ENCODE data around the gene BFSP1.

The BFSP1 gene

GRCh38 chr20:17494201-17494600 lies 37.0 kb downstream of the BFSP1 start:
- Histone ChIP-seq H3K9me3 (ENCODE audit: control insufficient read depth, insufficient read depth, low read depth, low read length) (no peaks in the 10 kb centered on the region), H3K27ac (ENCODE audit: extremely low read depth, low read depth, low read length) (no peak overlapping the region), H3K36me3 (ENCODE audit: control insufficient read depth in 2 of 2, insufficient read depth in 1 of 2, low read length in 2 of 2) (no peaks in the 10 kb centered on the region), H3K4me1 (ENCODE audit: control insufficient read depth, insufficient read depth, low read length) (no peaks in the 10 kb centered on the region), H3K4me3 (ENCODE audit: low read depth, low read length) (no peak overlapping the region)
- POLR2A ChIA-PET = no interaction called here
- CTCF ChIA-PET = interaction anchor here (0.8 to 3.0 kb wide), 2 partner anchors 11 to 188 kb away, joined by 4 to 10 read pairs; partner anchors contain the start of gene RRBP1
- TF ChIP-seq ZNF518A (tag by site-specific recombination; conservative IDR thresholded peaks at IDR 0.05; ENCODE audit: low read depth) = no peak
- TF ChIP-seq ZBTB49 (tag by site-specific recombination; IDR thresholded peaks at IDR 0.05; ENCODE audit: low read depth) = no peak
- TF ChIP-seq ZBTB21 (tag by site-specific recombination; IDR thresholded peaks at IDR 0.05) = no peak
- no peak for TF ChIP-seq REST (tag by site-specific recombination; IDR thresholded peaks at IDR 0.05)
- no peak for TF ChIP-seq ZNF18 (tag by site-specific recombination; IDR thresholded peaks at IDR 0.05)
- no peak for TF ChIP-seq ZNF423 (tag by site-specific recombination; IDR thresholded peaks at IDR 0.05)
- TF ChIP-seq ZSCAN23 (tag by site-specific recombination; IDR thresholded peaks at IDR 0.05) = no peak
- no peak for TF ChIP-seq ZNF221 (tag by site-specific recombination; IDR thresholded peaks at IDR 0.05; ENCODE audit: borderline replicate concordance)
- no peak for TF ChIP-seq ZNF785 (tag by site-specific recombination; IDR thresholded peaks at IDR 0.05)
- no peak for TF ChIP-seq ZBTB7A (tag by site-specific recombination; IDR thresholded peaks at IDR 0.05; ENCODE audit: low read depth)
- TF ChIP-seq ZNF394 (tag by site-specific recombination; IDR thresholded peaks at IDR 0.05; ENCODE audit: borderline replicate concordance) = no peak
- TF ChIP-seq GLIS2 (tag by site-specific recombination; IDR thresholded peaks at IDR 0.05) = no peak
- TF ChIP-seq ZNF777 (tag by site-specific recombination; IDR thresholded peaks at IDR 0.05; ENCODE audit: borderline replicate concordance) = no peak
- TF ChIP-seq KLF17 (tag by site-specific recombination; IDR thresholded peaks at IDR 0.05) = no peak
- TF ChIP-seq CTCF (tag by site-specific recombination; IDR thresholded peaks at IDR 0.05) = no peak
- no peak for TF ChIP-seq PRDM10 (tag by site-specific recombination; IDR thresholded peaks at IDR 0.05)
- TF ChIP-seq ZBTB20 (tag by site-specific recombination; IDR thresholded peaks at IDR 0.05) = no peak
